ENCODE results near the gene HOXA6. TPM values are rescaled to one million over a fixed set of nuclear protein-coding genes. Genes with fewer than 3 reads are reported as not detected.

The HOXA6 gene
- polyA plus RNA-seq, 12 donors: 4.1 to 14.4 (median 6.8) TPM; not detected in 1

- DNase-seq: no peak
Measured at GRCh38 chr7:27174874-27175625, 27.5 kb upstream of the HOXA6 start.

GRCh38 chr7:27173956-27174873 is 26.6 kb upstream of the HOXA6 start, which contains the start of gene HOXA10:
Gene HOXA10 (minus strand): TSS chr7:27174320. CDS start chr7:27174306, 14 bp downstream.
- DNase-seq: no peak

- DNase-seq: no peak
Measured at GRCh38 chr7:27173511-27173955, 26.0 kb upstream of the HOXA6 start.

- DNase-seq: no peak
Measured at GRCh38 chr7:27172823-27173510, 25.4 kb upstream of the HOXA6 start.

GRCh38 chr7:27172315-27172774 is 24.8 kb upstream of the HOXA6 start:
- DNase-seq: no peak

- no peak for DNase-seq
Measured at GRCh38 chr7:27171637-27172314, 24.2 kb upstream of the HOXA6 start.

- DNase-seq: no peak
Measured at GRCh38 chr7:27171325-27171636, 23.7 kb upstream of the HOXA6 start.

GRCh38 chr7:27170426-27171324 is 23.1 kb upstream of the HOXA6 start:
- DNase-seq: no peak

GRCh38 chr7:27169658-27170425 is 22.3 kb upstream of the HOXA6 start:
- DNase-seq: no peak

- no peak for DNase-seq
Measured at GRCh38 chr7:27168265-27168947, 20.8 kb upstream of the HOXA6 start.

- DNase-seq: no peak
Measured at GRCh38 chr7:27167916-27168264, 20.3 kb upstream of the HOXA6 start.

GRCh38 chr7:27166531-27167505 is 19.2 kb upstream of the HOXA6 start:
- DNase-seq: peak; percentile 51

- peak; percentile 74 for DNase-seq
Measured at GRCh38 chr7:27165996-27166530, 18.5 kb upstream of the HOXA6 start.

- DNase-seq: peak; percentile 93
Measured at GRCh38 chr7:27165089-27165995, 17.8 kb upstream of the HOXA6 start, which contains the start of gene HOXA9. Gene HOXA9 (minus strand): TSS chr7:27165537. CDS start chr7:27165457, 80 bp downstream.

- no peak for DNase-seq
Measured at GRCh38 chr7:27164367-27165088, 17.0 kb upstream of the HOXA6 start.

GRCh38 chr7:27164045-27164366 is 16.4 kb upstream of the HOXA6 start:
- DNase-seq: no peak

All from muscle of arm (tissue), 12 donors.